ENCODE data around the gene ADARB1. TPM values are rescaled to one million over a fixed set of nuclear protein-coding genes. Genes with fewer than 3 reads are reported as not detected.
"Not testable (repeated sequence)": the region's sequence is repeated elsewhere in the genome, so short reads cannot be mapped to it uniquely, and the experiment has no call there.

The ADARB1 gene, protein sequence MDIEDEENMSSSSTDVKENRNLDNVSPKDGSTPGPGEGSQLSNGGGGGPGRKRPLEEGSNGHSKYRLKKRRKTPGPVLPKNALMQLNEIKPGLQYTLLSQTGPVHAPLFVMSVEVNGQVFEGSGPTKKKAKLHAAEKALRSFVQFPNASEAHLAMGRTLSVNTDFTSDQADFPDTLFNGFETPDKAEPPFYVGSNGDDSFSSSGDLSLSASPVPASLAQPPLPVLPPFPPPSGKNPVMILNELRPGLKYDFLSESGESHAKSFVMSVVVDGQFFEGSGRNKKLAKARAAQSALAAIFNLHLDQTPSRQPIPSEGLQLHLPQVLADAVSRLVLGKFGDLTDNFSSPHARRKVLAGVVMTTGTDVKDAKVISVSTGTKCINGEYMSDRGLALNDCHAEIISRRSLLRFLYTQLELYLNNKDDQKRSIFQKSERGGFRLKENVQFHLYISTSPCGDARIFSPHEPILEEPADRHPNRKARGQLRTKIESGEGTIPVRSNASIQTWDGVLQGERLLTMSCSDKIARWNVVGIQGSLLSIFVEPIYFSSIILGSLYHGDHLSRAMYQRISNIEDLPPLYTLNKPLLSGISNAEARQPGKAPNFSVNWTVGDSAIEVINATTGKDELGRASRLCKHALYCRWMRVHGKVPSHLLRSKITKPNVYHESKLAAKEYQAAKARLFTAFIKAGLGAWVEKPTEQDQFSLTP
- 10 to 100 TPM; 16.0 to 19.8 (median 17.3) TPM for polyA plus RNA-seq (ENCODE audit: insufficient read length in 4 of 4)

DNA sequence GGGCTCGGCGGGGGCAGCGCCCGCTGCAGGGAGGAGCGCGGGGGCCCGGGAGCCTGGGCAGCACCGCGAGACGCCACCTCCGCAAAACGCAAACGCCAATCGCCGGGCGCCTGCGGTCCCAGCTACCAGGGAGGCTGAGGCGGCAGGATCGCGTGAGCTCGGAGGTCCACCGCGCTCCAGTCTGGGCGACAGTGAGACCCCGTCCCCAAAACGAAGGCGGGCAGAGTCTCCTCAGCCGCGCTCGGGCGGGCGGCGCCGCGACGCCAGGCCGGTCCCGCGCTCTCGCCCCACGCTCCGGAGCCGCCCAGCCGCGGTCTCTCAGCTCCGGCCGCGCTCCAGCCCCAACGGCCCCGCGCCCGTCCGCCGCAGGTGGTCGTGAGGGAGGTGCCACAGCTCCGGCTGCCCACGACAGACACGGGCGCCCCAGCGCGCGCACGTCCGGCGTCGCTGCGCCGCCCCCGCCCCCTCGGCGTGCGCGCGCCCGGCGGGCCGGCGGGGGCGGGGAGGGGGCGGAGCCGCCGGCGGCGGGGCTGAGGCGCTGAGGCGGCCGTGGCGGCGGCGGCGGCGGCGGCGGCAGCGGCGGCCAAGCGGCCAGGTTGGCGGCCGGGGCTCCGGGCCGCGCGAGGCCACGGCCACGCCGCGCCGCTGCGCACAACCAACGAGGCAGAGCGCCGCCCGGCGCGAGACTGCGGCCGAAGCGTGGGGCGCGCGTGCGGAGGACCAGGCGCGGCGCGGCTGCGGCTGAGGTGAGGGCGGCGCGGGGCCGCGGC, at the start of gene ADARB1:
Gene ADARB1 (plus strand): TSS at position 533 of the 770 bp plus-strand sequence. CDS start 97,077 bp downstream, outside the sequence.
- DNase-seq (ENCODE audit: low read depth in 4 of 4, low spot score in 3 of 4), result no peak

DNA sequence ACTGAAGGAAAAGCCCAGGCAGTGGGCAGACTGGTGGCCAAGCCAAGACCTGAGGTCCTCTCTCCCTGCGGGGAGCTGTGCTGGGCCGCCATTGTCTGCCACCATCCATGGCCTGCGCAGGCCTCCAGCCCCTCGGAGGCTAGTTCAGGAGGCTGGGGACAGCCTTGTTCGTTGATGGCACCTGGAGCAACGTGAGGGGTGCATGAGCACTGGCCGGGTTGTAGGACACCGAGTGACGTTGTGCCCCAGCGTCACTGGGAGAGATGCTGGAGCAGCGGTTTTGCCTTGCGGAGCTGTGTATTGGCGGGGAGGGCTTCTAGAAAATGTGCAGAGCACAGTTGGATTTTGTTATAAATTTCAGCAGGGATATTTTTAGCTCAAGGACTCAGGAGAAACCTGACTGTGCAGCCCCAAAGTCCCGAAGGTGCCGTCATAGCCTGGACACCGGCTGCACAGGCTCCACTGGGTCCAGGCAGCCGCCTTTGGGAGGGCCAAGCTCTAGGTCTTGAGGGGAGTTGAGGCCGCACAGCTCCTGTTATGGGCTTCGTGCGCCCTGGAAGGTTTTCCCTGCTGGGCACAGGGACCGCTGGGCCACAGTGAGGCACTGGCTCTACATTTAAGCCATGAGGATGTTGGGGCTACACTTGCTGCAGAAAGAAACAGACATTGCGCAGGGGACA, 48.2 kb upstream of the ADARB1 start:
- no peak for DNase-seq (ENCODE audit: low read depth in 4 of 4, low spot score in 3 of 4)

DNA sequence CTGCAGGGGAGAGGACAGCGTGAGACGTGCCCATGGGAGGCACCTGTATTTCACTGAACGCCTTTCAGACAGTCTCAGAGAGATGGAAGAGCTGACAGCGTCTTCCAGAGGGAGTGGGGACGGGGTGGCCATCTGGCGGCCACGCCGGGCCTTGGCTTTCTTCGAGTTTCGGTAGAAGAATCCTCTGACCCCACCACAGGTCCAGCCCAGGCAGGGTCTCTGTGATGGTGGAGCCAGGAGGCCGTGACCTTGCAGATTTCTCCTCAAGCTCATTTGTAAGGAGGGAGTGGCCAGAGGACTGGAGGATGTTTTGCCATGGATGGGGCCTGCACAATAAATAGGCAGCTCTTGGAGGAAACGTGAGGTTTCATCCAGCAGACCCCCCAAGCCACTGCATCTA, 47.6 kb upstream of the ADARB1 start:
- no peak for DNase-seq (ENCODE audit: low read depth in 4 of 4, low spot score in 3 of 4)

DNA sequence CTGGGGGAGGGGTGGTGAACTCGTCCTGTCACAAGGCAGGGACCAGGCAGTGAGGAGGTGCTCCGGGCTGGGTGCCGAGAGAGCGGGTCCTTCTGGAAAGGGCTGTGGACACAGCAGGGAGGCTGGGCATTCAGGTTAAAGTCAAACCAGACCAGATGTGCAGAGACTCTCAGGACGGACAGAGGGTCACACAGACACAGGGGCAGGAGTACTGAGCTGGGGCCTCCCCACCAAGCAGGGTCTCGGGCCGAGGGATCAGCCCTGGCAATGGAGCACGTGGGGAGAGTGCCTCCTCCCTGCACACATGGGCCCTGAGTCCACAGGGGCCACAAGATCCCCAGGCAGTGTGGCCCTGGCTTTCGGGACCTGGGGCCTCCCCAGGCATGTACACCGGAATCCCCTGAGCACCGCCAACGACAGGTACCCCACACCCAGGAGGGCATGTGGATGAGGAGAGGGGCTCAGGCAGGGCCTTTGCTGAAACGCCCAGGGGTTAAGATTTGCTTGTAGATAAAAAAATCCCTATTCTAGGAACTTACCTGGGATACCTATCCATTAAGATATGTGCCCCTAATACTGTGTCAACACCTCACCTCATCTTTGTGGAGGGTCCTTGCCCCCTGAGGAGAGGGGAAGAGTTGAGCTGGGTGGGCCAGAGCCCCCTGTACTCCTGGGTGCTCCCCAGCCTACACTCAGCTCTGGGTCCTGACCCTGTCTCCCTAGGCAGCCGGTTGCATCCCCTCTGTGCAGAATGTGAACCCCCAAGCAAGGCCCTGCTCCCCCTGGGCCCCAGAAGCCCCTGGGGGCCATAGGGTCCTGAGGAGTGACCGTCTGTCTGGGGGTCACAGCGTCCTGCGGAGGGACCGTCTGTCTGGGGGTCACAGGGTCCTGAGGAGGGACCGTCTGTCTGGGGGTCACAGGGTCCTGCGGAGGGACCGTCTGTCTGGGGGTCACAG, 46.9 kb upstream of the ADARB1 start:
- no peak for DNase-seq (ENCODE audit: low read depth in 4 of 4, low spot score in 3 of 4)

DNA sequence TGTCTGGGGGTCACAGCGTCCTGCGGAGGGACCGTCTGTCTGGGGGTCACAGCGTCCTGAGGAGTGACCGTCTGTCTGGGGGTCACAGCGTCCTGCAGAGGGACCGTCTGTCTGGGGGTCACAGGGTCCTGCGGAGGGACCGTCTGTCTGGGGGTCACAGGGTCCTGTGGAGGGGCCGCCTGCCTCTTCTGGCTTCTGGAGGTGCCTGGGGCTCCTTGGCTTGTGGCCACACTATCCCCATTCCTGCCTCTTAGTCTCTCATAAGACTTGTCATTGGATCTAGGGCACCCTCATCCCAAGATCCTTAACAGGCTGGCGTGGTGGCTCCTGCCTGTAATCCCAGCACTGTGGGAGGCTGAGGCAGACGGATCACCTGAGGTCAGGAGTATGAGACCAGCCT, 45.7 kb upstream of the ADARB1 start:
- DNase-seq (ENCODE audit: low read depth in 4 of 4, low spot score in 3 of 4), result not testable (repeated sequence)

DNA sequence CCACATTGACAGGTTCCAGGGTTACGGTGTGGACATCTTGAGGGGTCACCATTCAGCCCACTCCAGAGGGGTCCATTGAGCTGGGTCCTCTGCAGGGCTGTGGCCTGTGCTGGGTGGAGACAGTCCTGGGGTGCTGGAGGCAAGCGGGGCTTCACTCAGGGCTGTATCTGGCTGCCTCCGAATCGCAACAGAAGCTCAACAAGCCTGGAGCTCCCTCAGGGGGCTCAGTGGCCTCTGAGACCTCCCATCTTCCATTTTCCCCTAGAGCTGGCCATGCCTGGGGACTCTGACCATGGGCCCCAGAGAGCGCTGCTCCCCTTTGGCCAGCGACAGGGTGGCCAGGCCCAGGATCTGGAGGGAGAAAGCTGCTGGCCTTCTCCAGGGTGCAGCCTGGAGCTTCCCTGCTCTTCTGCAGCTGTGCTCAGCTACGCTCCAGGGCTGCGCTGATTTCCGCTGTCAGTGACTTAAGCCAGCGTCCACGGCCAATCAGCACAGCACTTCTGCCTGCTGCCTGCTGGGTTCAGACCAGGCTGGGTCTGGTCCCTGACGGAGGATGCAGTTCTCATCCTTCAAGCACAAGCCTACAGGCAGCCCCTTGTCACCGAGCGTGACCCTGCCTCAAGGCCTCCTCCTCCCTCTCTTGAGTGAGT, 45.0 kb upstream of the ADARB1 start:
- DNase-seq (ENCODE audit: low read depth in 4 of 4, low spot score in 3 of 4), result no peak

DNA sequence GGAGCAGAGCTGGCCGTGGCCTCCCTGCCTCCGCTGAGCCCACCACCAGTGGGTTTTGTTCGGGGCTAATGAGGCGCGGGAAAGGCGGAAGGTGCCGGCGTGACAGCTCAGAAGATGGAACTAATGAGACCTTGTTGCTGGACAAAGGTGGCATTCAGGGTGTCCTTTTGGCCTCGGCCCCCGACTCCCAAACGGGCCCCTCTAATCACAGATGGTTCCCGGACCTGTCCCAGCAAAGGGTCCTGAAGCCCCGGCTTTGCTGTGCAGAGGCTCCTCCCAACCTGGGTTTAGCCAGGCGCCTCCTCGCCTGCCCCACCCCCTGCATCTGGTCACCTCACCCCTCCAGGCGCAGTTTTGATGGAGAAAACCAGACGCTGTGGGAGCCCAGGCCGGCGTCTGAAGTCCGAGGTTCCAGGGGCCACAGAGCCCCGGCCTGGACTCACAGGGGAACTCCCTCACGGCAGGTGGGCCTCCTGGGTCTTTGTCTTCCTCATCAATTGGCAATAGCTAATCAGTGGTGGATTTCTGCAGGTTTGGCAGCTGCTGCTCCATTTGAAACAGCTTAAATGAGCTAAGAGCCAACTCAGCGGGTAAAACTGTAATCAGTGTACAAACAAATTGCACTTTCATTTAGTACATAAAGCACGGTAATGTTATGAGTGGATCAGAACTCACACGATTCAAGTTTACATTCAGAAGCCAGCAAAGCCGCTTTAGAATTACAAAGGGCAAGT, 44.3 kb upstream of the ADARB1 start:
- DNase-seq (ENCODE audit: low read depth in 4 of 4, low spot score in 3 of 4), result no peak

DNA sequence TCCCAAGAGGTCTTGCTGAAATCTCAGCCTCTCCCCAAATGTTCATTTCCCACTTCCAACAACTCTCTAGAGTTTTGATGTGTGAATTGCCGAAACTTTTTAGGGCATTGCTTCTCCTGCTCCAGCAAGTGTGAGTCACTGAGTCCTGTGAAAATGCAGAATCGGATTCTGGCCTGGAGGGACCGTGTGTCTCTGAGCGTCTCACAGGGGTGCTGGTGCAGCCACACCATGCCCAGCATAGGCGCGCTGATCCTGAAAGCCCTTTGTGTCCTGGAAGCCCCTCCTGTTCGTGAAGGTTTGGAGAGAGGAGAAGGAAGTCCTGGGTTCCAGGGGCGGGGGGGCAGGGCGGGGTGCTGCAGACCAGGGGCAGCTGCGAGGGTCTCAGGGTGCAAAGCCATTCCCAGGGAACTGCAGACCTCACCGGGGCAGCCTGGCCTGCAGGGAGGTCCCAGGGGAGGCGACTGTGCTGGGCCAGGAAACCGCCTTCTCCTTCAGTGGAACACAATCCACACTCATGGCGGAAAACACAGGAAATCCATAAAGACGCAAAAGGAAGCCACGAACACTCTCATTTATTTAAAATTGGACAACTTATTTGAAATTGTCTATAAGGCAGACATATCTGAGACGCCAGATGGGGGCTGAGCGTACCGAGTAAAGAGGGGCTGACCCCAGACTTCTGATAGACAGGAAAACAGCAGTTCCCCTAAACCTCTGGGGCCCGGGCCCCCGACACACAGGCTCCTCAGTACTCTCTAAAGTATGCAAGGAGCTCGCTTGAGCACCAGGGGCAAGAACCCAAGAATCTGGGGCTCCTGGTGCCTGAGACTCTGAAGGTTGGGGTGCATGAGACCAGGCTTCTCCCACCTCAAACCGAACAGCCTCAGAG, 43.5 kb upstream of the ADARB1 start:
- no peak for DNase-seq (ENCODE audit: low read depth in 4 of 4, low spot score in 3 of 4)

DNA sequence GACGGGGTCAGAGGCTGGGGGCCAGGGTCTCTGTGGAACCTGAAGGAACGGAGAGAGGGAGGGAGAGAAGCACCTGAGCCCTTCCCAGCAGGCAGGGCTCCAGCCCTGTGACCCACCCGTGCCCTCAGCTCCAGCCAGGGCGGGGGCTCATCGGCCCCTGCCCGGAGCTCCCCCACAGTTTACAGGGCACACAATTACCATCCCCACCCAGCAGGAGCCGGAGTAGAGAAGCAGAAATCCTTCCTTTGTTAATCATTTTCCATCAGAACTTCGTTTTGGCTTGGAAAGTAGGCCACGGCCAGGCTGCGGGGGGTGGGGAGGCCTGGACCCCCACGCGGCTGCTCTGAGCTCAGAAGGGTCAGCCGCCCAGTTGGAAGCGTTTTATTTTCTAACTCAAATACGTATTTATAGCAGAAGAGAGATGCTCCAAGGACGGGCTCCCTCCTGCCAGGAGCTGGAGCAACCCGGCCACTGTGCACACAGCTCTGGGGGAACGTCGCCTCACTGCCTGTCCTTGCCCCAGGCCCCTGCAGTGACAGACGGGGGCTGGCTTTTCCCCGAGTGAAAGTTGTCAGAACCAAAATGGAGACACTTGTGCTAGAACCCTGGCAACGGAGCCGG, 42.7 kb upstream of the ADARB1 start:
- DNase-seq (ENCODE audit: low read depth in 4 of 4, low spot score in 3 of 4), result no peak

DNA sequence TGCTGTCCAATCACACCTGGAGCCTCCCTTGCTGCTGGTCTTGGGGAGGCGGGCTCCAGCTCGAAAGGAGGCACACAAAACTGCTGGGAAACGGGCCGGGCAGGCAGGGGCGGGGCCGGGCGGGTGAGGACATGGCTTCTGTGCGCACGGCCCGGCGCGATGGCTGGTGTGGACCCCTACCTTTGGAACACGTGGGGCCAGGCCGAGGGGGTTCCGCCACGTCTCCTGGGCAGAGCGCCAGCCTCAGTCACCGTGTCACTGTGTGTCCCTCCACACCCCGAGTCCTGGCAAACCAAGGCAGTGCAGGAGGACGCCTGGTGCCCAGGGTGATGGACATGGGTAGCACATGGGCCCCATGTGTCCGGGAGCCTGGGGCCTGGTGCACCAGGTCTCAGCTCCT, 42.0 kb upstream of the ADARB1 start:
- DNase-seq (ENCODE audit: low read depth in 4 of 4, low spot score in 3 of 4), result no peak

DNA sequence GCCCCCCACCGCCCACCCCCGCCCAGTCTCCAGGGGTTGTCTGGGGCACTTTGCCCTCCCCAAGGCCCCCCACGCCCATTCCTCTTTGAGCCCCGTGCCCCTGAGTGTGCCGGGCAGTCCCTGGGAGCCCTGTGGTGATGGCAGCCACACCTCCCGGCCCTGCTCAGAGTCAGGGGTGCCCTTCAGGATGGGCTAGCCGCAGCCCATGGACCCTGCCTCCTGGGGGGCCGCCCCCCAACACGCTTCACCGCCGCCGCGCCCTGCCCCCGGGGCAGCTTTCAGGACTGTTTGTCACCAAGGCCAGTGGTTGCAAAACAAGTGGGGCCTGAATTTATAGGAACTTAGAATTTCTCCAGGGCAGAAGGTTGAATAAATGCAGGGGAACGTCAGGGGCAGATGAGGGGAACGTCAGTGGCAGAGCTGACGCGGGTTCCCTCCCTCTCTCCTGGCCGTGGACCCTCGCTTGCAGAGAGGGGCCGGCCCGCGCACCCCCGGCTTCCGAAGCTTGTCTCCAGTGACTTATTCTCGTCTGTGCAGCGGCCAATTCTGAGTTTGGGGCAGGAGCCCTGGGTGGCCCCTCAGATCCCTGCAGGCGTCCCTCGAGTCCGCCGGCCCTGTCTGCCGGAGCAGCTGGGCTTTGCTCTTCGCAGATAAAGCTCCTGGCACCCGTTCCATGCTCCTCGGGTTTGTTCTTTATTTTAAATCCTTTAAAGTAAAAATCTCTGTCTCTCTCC, 41.2 kb upstream of the ADARB1 start:
- no peak for DNase-seq (ENCODE audit: low read depth in 4 of 4, low spot score in 3 of 4)

DNA sequence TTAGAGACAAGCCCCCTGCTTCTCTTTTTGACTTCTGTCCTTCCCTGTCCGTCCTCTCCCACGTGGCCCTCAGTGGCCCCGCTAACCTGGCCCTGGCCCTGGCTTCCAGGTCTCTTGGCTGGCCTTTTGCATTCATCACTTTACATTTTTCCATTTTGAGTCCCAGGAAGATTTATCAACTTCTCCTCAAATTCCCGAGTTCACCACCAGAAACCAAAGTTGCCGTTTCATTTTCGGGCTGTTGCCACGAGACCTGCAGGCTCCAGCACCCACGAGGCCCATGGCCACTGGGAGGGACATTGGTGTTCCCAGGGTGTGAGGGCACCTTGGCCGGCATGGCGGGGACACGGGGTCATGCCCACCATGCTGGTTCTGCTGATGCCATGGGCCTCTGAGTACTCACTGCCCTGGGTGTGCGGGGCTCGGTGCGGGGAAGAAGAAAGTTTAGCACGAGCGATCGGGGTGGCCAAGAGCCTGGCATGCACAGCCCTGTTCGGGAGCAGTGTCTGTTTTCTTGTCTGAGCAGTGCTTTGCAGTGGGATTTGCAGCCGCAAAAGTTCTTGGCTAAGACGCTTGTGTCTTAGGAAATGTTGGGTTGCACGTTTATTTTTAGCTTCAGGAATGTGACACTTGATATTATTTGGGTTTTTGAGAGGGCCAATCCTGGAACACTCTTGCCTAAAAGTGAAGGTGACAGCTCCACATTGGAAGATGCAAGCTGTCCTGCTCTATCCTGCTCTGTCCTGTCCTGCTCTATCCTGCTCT, 40.4 kb upstream of the ADARB1 start:
- no peak for DNase-seq (ENCODE audit: low read depth in 4 of 4, low spot score in 3 of 4)

DNA sequence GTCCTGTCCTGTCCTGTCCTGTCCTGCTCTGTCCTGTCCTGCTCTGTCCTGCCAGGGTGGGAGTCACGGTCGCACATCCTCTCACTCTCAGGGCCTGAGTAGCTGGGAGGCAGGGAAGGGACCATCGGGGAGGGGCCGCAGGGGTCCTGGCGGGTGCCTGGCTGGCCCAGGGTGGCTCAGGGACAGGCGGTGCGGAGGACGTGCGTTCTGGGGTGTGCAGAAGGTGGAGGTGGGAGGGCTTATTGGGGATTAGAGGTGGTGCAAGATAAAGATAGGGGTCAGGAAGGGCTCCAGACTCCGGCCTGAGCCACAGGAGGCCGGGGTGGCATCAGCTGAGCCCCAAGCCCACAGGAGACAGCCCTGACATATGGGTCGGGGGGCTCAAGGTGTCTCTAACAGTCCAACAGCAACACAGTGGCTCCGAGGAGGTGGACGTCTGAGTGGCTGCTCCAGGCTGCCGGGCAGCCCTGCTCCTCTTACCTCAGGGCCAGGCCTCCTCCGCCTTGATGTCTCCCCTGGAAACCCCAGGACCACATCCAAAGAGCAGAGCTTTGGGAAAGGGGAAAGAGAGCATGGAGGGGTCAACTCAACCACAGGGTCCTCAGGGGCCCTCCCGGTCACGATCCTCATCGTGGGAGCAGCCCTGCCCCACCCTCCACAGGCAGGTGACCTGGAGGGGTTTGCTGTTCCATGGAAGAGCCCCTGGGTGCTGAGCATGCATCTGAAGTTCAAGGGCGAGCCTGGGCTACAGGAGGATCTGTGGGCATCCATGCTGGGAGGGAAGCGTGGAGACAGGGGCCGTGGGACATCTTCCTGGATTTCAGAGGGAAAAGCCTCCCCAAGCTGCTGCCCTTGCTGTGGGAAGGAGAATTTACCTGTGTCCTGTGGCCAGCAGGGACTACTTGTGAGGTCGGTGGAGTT, 39.6 kb upstream of the ADARB1 start:
- DNase-seq (ENCODE audit: low read depth in 4 of 4, low spot score in 3 of 4), result no peak

DNA sequence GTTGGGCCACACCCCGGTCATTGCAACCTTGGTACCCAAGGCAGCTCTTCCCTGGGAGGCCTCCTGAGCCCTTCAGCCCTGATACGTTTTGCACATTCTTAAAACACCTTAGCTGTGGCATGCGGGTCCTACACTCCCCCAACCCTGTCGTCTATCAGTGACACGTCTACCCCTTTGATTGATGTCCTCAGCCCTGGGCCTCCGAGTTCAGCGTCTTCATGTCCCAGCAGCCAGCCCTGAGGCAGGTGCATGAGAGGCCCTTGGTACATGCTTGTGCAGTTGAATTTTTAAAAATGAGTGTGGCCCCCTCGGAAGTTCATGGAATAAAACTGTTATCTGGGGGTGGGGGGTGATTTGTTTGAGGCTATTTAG, 38.9 kb upstream of the ADARB1 start:
- no peak for DNase-seq (ENCODE audit: low read depth in 4 of 4, low spot score in 3 of 4)

DNA sequence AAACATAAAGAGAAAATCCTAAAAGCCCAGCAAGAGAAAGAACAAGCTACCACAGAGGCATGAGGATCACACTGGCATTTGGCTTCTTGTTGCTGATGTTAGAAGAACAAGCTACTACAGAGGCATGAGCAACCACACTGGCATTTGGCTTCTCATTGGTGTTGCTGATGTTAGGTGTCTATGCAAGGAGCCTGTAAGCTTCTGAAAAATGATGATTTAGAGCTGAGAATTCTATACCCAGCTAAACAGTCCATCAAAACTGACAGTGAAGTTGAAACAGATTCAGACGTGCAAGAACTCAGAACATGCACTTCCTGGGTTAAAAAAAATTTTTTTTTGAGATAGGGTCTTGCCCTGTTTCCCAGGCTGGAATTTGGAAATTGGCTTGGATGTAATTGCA, 37.8 kb upstream of the ADARB1 start:
- no peak for DNase-seq (ENCODE audit: low read depth in 4 of 4, low spot score in 3 of 4)
